Coronary artery (tissue), 2 donors: ENCODE data around the gene SIPA1L2.

Experiments
- DNase-seq: peaks from one replicate; pipeline ENCODE4 v3.0.0-alpha.2; 2017; ENCODE audit warnings: low spot score
- H3K27ac ChIP-seq, 2 donors: fragments of 200-600 bp; sonication (generic); one replicate each; pipeline ENCODE4 v1.5.1; 2016 to 2019
- H3K4me3 ChIP-seq: fragments of 200-600 bp; sonication (generic); 2 replicates; pipeline ENCODE4 v1.5.1; 2016; ENCODE audit warnings: mild to moderate bottlenecking, moderate library complexity
- CTCF ChIP-seq: fragments of 200-600 bp; sonication (generic); IDR thresholded peaks from one replicate; pipeline ENCODE4 v1.5.1; 2019; ENCODE audit warnings: antibody characterized with exemption

Gene SIPA1L2

GRCh38 chr1:232598133-232598532 is 31.8 kb downstream of the SIPA1L2 start:
- H3K4me3 ChIP-seq, result no peak overlapping the region
- H3K27ac ChIP-seq, result no peak overlapping the region
- TF ChIP-seq CTCF, result no peak
- DNase-seq, result no peak

- TF ChIP-seq CTCF, result no peak
- H3K27ac ChIP-seq, result no peak overlapping the region
- no peak for DNase-seq
- no peak overlapping the region for H3K4me3 ChIP-seq
These were observed 32.2 kb downstream of the SIPA1L2 start for GRCh38 chr1:232597721-232598120.

- no peak for TF ChIP-seq CTCF
- no peak overlapping the region for H3K27ac ChIP-seq
- DNase-seq, result no peak
- no peak overlapping the region for H3K4me3 ChIP-seq
These were observed 33.1 kb downstream of the SIPA1L2 start for GRCh38 chr1:232596666-232597303.

GRCh38 chr1:232594768-232595698 is 34.9 kb downstream of the SIPA1L2 start:
- H3K4me3 ChIP-seq, result no peak overlapping the region
- no peak for TF ChIP-seq CTCF
- H3K27ac ChIP-seq, result no peak overlapping the region
- DNase-seq, result no peak

- no peak overlapping the region for H3K4me3 ChIP-seq
- no peak for TF ChIP-seq CTCF
- no peak overlapping the region for H3K27ac ChIP-seq
- DNase-seq, result no peak
These were observed 36.0 kb downstream of the SIPA1L2 start for GRCh38 chr1:232593717-232594502.

GRCh38 chr1:232591344-232591743 is 38.6 kb downstream of the SIPA1L2 start:
- no peak for TF ChIP-seq CTCF
- peak overlapping the region in 1 of 2 donors; percentile 65 for H3K27ac ChIP-seq
- no peak overlapping the region for H3K4me3 ChIP-seq
- DNase-seq, result no peak
